DND-41 (cell line): ENCODE data around the gene SMTNL2.

Experiments used
- ATAC-seq: fragments of 200-7000 bp; cut with Tn5 transposase; 3 replicates; pipeline ENCODE4 v1.9.1; 2021; ENCODE audit warnings: low read depth; ENCODE audit not compliant: insufficient read depth
- DNase-seq: peaks from one replicate; pipeline ENCODE4 v3.0.0-alpha.2; 2020
- H2AFZ ChIP-seq: 2 replicates; pipeline ENCODE4 v1.6.0; 2012; ENCODE audit warnings: low read depth, low read length
- H3K27ac ChIP-seq: 2 replicates; pipeline ENCODE4 v1.5.1; 2012; ENCODE audit warnings: low read length, inconsistent platforms
- H3K27me3 ChIP-seq: fragments of 200-600 bp; sonication (generic); 2 replicates; pipeline ENCODE4 v1.6.0; 2012; ENCODE audit warnings: low read length, mild to moderate bottlenecking, inconsistent platforms; ENCODE audit not compliant: insufficient read depth, poor library complexity
- H3K36me3 ChIP-seq: 2 replicates; pipeline ENCODE4 v1.5.1; 2012; ENCODE audit warnings: low read length, inconsistent platforms; ENCODE audit not compliant: insufficient read depth
- H3K4me1 ChIP-seq: 2 replicates; pipeline ENCODE4 v1.5.1; 2012; ENCODE audit warnings: mild to moderate bottlenecking, low read length; ENCODE audit not compliant: insufficient read depth
- H3K4me2 ChIP-seq: 2 replicates; pipeline ENCODE4 v1.6.0; 2012; ENCODE audit warnings: mild to moderate bottlenecking, moderate library complexity, low read length, inconsistent platforms; ENCODE audit not compliant: insufficient read depth
- H3K4me3 ChIP-seq, 2 experiments: fragments of 200-600 bp in 1 of 2; shearing (Covaris generic) in 1 of 2; 2 replicates each; pipeline ENCODE4 v1.5.1; 2012 to 2016; ENCODE audit warnings: inconsistent platforms in 2 of 2, low read length in 2 of 2, mild to moderate bottlenecking in 2 of 2, low read depth in 1 of 2, moderate library complexity in 1 of 2
- H3K79me2 ChIP-seq: 2 replicates; pipeline ENCODE4 v1.6.0; 2012; ENCODE audit warnings: low read length, inconsistent platforms; ENCODE audit not compliant: insufficient read depth
- H3K9ac ChIP-seq: 2 replicates; pipeline ENCODE4 v1.6.0; 2012; ENCODE audit warnings: low read depth, mild to moderate bottlenecking, inconsistent platforms, low read length, moderate library complexity
- H3K9me3 ChIP-seq: 2 replicates; pipeline ENCODE4 v1.5.1; 2012; ENCODE audit warnings: low read length, moderate library complexity, mild to moderate bottlenecking, inconsistent platforms; ENCODE audit not compliant: insufficient read depth, severe bottlenecking
- H4K20me1 ChIP-seq: 2 replicates; pipeline ENCODE4 v1.6.0; 2012; ENCODE audit warnings: low read length; ENCODE audit not compliant: insufficient read depth
- CTCF ChIP-seq: IDR thresholded peaks from 2 replicates; pipeline ENCODE4 v1.5.1; 2012; ENCODE audit warnings: borderline replicate concordance, low read length, moderate library complexity, mild to moderate bottlenecking; ENCODE audit not compliant: poor library complexity, severe bottlenecking; ENCODE audit errors: extremely low read depth
- EZH2 ChIP-seq: IDR thresholded peaks from 3 replicates; pipeline ENCODE4 v1.6.1; 2012; ENCODE audit warnings: borderline replicate concordance, low read depth, mild to moderate bottlenecking, moderate library complexity, low read length, inconsistent platforms; ENCODE audit not compliant: severe bottlenecking

The SMTNL2 gene

DNA sequence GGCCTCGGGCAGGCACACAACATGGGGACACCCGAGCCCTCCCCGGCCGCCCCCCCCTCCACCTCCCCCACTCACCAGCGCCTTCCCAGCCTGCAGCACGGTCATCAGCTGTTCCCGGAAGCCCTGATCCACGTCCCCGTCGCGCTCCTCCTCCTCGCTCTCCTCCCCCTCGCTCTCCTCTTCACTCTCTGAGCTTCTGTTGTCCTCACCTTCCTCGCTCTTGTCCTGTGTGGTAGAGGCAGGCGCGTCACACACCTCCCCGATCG, 39.4 kb upstream of the SMTNL2 start:
- Histone ChIP-seq H2AFZ (no peak overlapping the region), H3K9ac (no peak overlapping the region), H4K20me1 (peaks cover 45% of the 10 kb centered on the region), H3K27me3 (no peaks in the 10 kb centered on the region), H3K4me3 (no peak overlapping the region), H3K79me2 (0 out of 2 replicates have a peak, but pooled peaks cover 1% of the 10 kb centered on the region), H3K4me1 (no peaks in the 10 kb centered on the region), H3K9me3 (no peaks in the 10 kb centered on the region), H3K4me2 (no peak overlapping the region), H3K27ac (no peak overlapping the region), H3K36me3 (peaks cover 93% of the 10 kb centered on the region)
- no peak for TF ChIP-seq CTCF
- no peak for TF ChIP-seq EZH2
- ATAC-seq (no peak), DNase-seq (no peak)

DNA sequence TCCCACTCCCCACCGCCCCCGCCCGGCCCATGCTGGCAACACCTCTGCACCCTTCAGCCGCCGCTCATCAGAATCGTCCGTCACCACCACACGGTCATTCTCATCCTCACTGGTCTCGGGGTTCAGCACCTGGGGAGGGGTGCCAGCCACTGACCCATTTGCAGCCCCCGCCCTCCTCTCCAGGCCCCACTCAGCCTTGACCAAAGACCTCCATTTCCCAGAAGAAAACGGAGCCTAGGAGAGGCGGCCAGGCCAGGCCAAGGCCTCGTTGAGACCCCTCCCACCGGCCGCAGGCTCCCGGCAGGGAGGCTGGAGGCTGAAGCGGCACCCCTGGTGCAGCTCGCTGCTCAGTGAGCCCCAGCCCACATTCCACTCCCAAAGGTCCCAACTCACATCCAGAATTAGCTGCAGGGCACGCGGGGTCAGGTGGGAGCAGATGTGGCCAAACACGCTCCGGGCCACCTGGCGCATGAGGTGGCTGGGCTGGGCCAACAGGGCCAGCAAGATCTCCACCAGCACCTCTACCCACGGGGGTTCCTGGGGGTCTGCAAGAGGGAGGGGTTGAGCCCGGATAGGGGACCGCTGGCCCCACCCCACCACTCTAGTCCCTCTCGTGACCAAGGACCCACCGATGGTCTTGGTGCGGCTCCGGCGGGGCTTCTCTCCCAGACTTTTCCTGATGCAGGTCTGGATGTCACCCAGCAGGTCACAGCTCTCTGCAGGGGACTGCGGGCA, 38.9 kb upstream of the SMTNL2 start:
- 0 out of 2 replicates have a peak, but pooled peaks cover 5% of the 10 kb centered on the region for H3K79me2 ChIP-seq
- H3K4me2 ChIP-seq = no peak overlapping the region
- no peak for DNase-seq
- no peaks in the 10 kb centered on the region for H3K4me1 ChIP-seq
- no peak for ATAC-seq
- no peak overlapping the region for H3K4me3 ChIP-seq
- no peak overlapping the region for H3K27ac ChIP-seq
- peaks cover 50% of the 10 kb centered on the region for H4K20me1 ChIP-seq
- H2AFZ ChIP-seq = no peak overlapping the region
- TF ChIP-seq CTCF = no peak
- H3K36me3 ChIP-seq = peaks cover 93% of the 10 kb centered on the region
- no peaks in the 10 kb centered on the region for H3K27me3 ChIP-seq
- no peak overlapping the region for H3K9ac ChIP-seq
- H3K9me3 ChIP-seq = no peaks in the 10 kb centered on the region

DNA sequence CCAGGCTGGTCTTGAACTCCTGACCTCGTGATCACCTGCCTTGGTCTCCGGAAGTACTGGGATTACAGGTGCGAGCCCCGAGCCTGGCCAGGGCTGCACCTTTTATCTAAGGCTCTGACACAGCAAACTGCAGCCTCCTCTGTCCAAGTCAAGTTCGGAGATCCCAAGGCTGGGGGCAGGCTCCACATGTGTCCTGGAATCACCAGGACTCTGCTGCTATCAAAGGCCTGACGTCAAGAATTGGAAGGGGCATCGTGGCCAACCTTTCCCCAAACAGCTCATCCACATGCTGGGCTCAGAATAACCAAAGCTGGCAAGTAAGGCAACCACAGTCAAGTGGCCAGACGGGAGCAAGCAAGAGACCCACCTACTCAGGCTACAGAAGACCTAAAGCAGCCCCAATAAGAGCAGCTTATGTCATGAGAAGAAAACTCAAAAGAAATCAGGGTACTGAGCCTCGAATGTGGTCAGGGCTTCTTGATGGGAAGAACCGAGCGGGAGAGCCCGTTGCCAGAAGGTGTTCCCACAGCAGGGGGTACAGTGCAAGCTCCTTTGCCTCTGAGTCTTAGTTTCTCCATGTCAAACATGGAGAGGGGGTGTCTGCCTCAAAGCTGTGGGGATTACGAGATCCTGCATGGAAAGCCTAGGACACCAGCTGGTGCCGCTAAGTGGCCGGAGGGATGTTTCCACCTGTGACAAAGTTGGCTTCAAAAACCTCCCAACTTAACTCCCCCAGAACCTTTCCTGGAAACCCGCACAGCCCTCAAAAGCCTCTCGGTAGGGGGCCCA, 37.0 kb upstream of the SMTNL2 start:
- ATAC-seq (no peak), DNase-seq (no peak)
- no peaks in the 10 kb centered on the region for H3K27me3 ChIP-seq
- H2AFZ ChIP-seq = no peak overlapping the region
- H3K4me1 ChIP-seq = no peaks in the 10 kb centered on the region
- no peak overlapping the region for H3K27ac ChIP-seq
- H3K9me3 ChIP-seq = no peaks in the 10 kb centered on the region
- H3K4me2 ChIP-seq = no peak overlapping the region
- H3K9ac ChIP-seq = no peak overlapping the region
- H4K20me1 ChIP-seq = peaks cover 49% of the 10 kb centered on the region
- no peak overlapping the region for H3K4me3 ChIP-seq
- TF ChIP-seq EZH2 (no peak), CTCF (no peak)
- peaks cover 17% of the 10 kb centered on the region; the same call in 1 of the 2 replicates for H3K79me2 ChIP-seq
- H3K36me3 ChIP-seq = peaks cover 93% of the 10 kb centered on the region
